Right lobe of liver (tissue), 6 donors: Measurements from ENCODE around the gene ZBTB16. TPM values are rescaled to one million over a fixed set of nuclear protein-coding genes. Genes with fewer than 3 reads are reported as not detected.

Source experiments
- ATAC-seq, 4 donors: fragments of 200-7000 bp; cut with Tn5 transposase; one replicate each; pipeline ENCODE4 v1.9.1; 2020; ENCODE audit warnings: mild to moderate bottlenecking in 4 of 4, moderate library complexity in 4 of 4
- DNase-seq, 3 donors: peaks; one replicate each; pipeline ENCODE4 v3.0.0-alpha.2; 2020
- H3K27ac ChIP-seq, 3 donors: fragments of 200-600 bp; one replicate each; pipeline ENCODE4 v1.8.0; 2022
- H3K27me3 ChIP-seq, 2 donors: fragments of 200-600 bp; one replicate each; pipeline ENCODE4 v1.8.0; 2022
- H3K36me3 ChIP-seq, 4 donors: fragments of 200-600 bp; sonication (generic) in 1 of 4; one replicate each; pipeline versions ENCODE4 v1.5.1 to v1.8.0; 2017 to 2022; ENCODE audit warnings: control low read depth in 1 of 4
- H3K4me1 ChIP-seq, 4 donors: fragments of 200-600 bp; sonication (generic) in 1 of 4; one replicate each; pipeline versions ENCODE4 v1.5.1 to v1.8.0; 2017 to 2022; ENCODE audit warnings: control low read depth in 1 of 4
- H3K4me3 ChIP-seq, 3 donors: fragments of 200-600 bp; one replicate each; pipeline ENCODE4 v1.8.0; 2022
- H3K9me3 ChIP-seq, 4 donors: fragments of 200-600 bp; sonication (generic) in 1 of 4; one replicate each; pipeline versions ENCODE4 v1.5.1 to v1.8.0; 2017 to 2022; ENCODE audit warnings: control low read depth in 1 of 4
- POLR2A ChIP-seq: fragments of 450-650 bp; IDR thresholded peaks from one replicate; pipeline ENCODE4 v1.6.1; 2017; ENCODE audit warnings: antibody characterized with exemption, mild to moderate bottlenecking
- WGBS: methylation state at CpG from one replicate; pipeline ENCODE4 v1.1.6; 2018; ENCODE audit warnings: low coverage, low lambda C conversion rate; ENCODE audit not compliant: insufficient coverage; ENCODE audit errors: missing lambda C conversion rate; 5-methylcytosine and 5-hydroxymethylcytosine counted together
- intact Hi-C, 2 donors: fragments of 100-400 bp; cut with DNase I; formaldehyde crosslinking; loops; one replicate each; pipeline versions ENCODE4 v1.11.2 to v1.14.1; 2022
- total RNA-seq, 6 experiments: library from RNA; depleted of rRNA in 2 of 6; stranded (reverse); fragments of >200 nt in 2 of 6; fragmentation: NEBNext Ultra II Directional in 3 of 6; extraction: Animal tissue kit (Norgen Biotek cat#: 25700) in 3 of 6; gene quantifications; one replicate each; pipeline versions ENCODE4 v1.1.0 to v1.2.4, GENCODE V29; 2016 to 2023
- TF ChIP-seq, protein P1 (sequence below), 4 donors: fragments of 200-600 bp in 3 of 4; fragments of 450-650 bp in 1 of 4; IDR thresholded peaks; one replicate each; pipeline versions ENCODE4 v1.5.1 to v1.8.0; 2016 to 2022; ENCODE audit warnings: antibody characterized with exemption in 4 of 4, mild to moderate bottlenecking in 2 of 4
- donor health status: DM: no; HTN: yes; CAD: no.
- donor health status: DM: no; HTN: no; CAD: no.
- donor health status: DM: no; HTN: no; CAD: no.
- donor health status: DM: no; HTN: yes; CAD: no.
- donor health status: DM: no; HTN: yes; CAD: no.

ZBTB16 gene
- total RNA-seq, 6 experiments from 2014 or later = 13.1 to 205 (median 52.2) TPM

DNA sequence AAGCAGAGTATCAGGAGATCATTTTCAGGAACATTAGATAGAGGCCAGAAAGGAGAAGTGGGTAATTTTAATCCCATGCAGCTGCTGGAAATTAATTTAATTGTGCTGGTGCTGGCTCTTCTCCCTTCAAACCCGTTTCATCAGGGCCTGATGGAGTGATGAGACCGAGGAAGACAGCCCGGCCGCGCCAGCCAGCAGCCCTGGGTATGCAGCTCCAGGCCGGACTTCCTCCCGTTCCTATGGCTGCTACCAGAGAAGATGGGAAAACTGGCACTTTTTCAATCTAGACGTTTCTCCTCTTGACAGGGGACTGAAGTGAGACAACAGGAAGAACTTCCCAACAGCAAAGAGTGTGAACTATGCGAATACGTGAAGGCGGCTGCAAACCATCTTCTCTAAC, 24.6 kb upstream of the ZBTB16 start:
- Histone ChIP-seq H3K9me3 (no peaks in the 10 kb centered on the region), H3K4me3 (no peak overlapping the region), H3K27ac (no peak overlapping the region), H3K27me3 (no peaks in the 10 kb centered on the region), H3K4me1 (peaks cover 0 to 14% (median 2%) of the 10 kb centered on the region in 4 donors), H3K36me3 (no peaks in the 10 kb centered on the region)
- DNase-seq (no peak), ATAC-seq (no peak)
- intact Hi-C loops = loop anchor here in 1 of 2 donors (10.0 kb wide), 1 partner anchor 210 kb away; no protein-coding TSS in a partner anchor
- TF ChIP-seq POLR2A = no peak
- TF ChIP-seq, protein P1, sequence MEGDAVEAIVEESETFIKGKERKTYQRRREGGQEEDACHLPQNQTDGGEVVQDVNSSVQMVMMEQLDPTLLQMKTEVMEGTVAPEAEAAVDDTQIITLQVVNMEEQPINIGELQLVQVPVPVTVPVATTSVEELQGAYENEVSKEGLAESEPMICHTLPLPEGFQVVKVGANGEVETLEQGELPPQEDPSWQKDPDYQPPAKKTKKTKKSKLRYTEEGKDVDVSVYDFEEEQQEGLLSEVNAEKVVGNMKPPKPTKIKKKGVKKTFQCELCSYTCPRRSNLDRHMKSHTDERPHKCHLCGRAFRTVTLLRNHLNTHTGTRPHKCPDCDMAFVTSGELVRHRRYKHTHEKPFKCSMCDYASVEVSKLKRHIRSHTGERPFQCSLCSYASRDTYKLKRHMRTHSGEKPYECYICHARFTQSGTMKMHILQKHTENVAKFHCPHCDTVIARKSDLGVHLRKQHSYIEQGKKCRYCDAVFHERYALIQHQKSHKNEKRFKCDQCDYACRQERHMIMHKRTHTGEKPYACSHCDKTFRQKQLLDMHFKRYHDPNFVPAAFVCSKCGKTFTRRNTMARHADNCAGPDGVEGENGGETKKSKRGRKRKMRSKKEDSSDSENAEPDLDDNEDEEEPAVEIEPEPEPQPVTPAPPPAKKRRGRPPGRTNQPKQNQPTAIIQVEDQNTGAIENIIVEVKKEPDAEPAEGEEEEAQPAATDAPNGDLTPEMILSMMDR (IDR thresholded peaks at IDR 0.05) = no peak
- 72% methylated on average over 6 of the region's 11 CpGs for WGBS

DNA sequence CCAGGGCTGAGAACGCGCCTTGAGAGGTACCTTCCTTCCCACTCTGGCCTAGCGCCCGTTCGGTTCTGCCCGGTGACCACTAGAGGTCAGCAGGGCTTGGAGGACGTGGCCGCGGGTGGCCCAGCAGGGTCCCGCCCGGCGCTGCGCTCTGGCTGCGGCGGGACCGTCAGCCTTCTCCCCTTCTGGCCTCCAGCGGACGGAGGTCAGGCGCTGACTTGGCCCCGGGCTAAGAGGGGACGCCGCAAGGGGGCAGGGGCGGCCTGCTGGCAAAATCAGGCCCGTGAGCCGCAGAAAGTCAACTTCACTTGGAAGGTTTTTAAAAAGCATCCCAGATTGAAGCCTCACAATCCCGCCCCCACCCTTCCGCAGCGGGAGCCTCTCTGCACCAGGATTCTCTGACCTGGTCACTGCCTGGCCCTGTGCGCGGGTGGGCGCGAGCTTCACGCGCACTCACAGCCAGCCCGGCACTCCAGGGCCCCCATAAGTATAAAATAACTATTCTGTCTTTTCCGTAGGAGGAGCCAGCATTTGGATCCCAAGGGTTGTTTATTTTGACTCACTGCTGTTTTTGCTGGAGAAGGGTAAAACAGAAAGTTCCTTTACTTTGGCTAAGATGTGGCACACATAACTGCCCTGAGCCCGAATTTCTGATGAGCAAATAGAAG, 23.2 kb upstream of the ZBTB16 start:
- no peaks in the 10 kb centered on the region for H3K27me3 ChIP-seq
- peak overlapping the region; percentile 45 to 54 (median 51) for H3K4me3 ChIP-seq
- H3K9me3 ChIP-seq = no peaks in the 10 kb centered on the region
- peak; percentile 94 to 98 (median 96) for ATAC-seq
- DNase-seq = peak; percentile 87 to 89 (median 88)
- peak overlapping the region; percentile 65 to 85 (median 80) for H3K27ac ChIP-seq
- peaks cover 0 to 14% (median 2%) of the 10 kb centered on the region in 4 donors for H3K4me1 ChIP-seq
- intact Hi-C loops = loop anchor here in 1 of 2 donors (10.0 kb wide), 1 partner anchor 209 kb away; no protein-coding TSS in a partner anchor
- TF ChIP-seq, protein P1 (IDR thresholded peaks at IDR 0.05) = peak; percentile 91 to 95 (median 93)
- TF ChIP-seq POLR2A = peak; percentile 38
- H3K36me3 ChIP-seq = no peaks in the 10 kb centered on the region
- 2% methylated on average over 20 of the region's 37 CpGs for WGBS

DNA sequence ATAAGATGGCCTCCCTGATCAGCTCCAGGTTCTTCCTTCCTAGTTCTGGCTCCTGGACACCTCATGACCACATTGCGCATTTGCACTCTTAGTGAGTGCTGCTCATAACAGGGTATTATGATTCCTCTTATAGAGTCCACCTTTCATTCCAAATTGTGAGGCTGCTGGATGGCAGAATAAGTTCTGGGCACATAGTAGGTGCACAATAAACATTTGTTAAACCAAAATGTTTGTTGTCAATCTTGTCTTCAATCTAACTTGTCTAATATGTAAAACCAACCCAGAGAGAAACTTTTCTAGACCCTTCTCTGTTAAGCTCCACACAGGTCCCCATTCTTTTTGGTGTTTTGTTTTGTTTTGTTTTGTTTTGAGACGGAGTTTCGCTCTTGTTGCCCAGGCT, 22.6 kb upstream of the ZBTB16 start:
- Histone ChIP-seq H3K4me3 (no peak overlapping the region), H3K27me3 (no peaks in the 10 kb centered on the region), H3K9me3 (no peaks in the 10 kb centered on the region), H3K27ac (peak overlapping the region; percentile 65 to 85 (median 80)), H3K36me3 (no peaks in the 10 kb centered on the region), H3K4me1 (peaks cover 0 to 14% (median 2%) of the 10 kb centered on the region in 4 donors)
- no peak for TF ChIP-seq POLR2A
- TF ChIP-seq, protein P1 (IDR thresholded peaks at IDR 0.05) = no peak
- no peak for DNase-seq
- WGBS = 79% methylated on average over 3 of the region's 3 CpGs
- intact Hi-C loops = loop anchor here in 1 of 2 donors (10.0 kb wide), 1 partner anchor 208 kb away; no protein-coding TSS in a partner anchor
- no peak for ATAC-seq

DNA sequence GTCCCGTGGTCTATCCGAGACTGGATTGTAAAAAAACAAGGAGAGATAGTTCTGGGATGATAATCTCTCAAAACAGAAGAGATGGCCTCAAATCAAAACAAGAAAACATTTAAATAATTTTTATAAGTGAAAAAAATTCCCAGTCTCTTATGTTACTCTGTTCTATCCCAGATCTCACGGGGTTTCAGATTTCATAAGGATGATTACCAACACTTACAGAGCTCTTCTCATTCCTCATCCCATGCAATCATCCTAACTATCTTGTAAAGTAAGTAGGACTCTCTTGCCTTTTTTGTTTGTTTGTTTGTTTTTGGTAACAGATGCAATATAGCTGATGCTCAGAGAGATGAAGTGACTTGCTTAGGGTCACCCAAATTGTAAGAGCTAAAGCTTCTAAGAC, 20.0 kb upstream of the ZBTB16 start:
- H3K9me3 ChIP-seq = no peaks in the 10 kb centered on the region
- 93% methylated on average over 3 of the region's 3 CpGs for WGBS
- peaks cover 0 to 14% (median 2%) of the 10 kb centered on the region in 4 donors for H3K4me1 ChIP-seq
- intact Hi-C loops = loop anchor here in 1 of 2 donors (10.0 kb wide), 1 partner anchor 205 kb away; no protein-coding TSS in a partner anchor
- DNase-seq (no peak), ATAC-seq (no peak)
- H3K4me3 ChIP-seq = no peak overlapping the region
- TF ChIP-seq, protein P1 (IDR thresholded peaks at IDR 0.05) = no peak
- TF ChIP-seq POLR2A = no peak
- H3K27ac ChIP-seq = no peak overlapping the region
- H3K36me3 ChIP-seq = no peaks in the 10 kb centered on the region
- no peaks in the 10 kb centered on the region for H3K27me3 ChIP-seq
